BJ (cell line): Measurements from ENCODE around the gene MRPS12. TPM values are rescaled to one million over a fixed set of nuclear protein-coding genes. Genes with fewer than 3 reads are reported as not detected.
A peak's percentile ranks its signal among the peaks of the same experiment; 100 is the strongest.
"Not testable (repeated sequence)": the region's sequence is repeated elsewhere in the genome, so short reads cannot be mapped to it uniquely, and the experiment has no call there.

Source experiments
- CTCF ChIA-PET: fragments of 350-600 bp; formaldehyde crosslinking; extraction: SDS; loops from one replicate; lab custom pipeline; 2021; ENCODE audit warnings: antibody characterized with exemption, inconsistent platforms; lab: Yijun Ruan, JAX
- POLR2A ChIA-PET: fragments of 300-600 bp; sonication (Branson Sonifier 250); formaldehyde crosslinking; extraction: SDS; loops from one replicate; lab custom pipeline; 2021; ENCODE audit warnings: antibody characterized with exemption; lab: Charles Lee
- DNase-seq: peaks from one replicate; pipeline ENCODE4 v3.0.0-alpha.2; 2011; ENCODE audit warnings: low read depth
- H3K27me3 ChIP-seq: 2 replicates; pipeline ENCODE4 v1.6.0; 2011; ENCODE audit warnings: low read length; ENCODE audit not compliant: control insufficient read depth, insufficient read depth
- H3K36me3 ChIP-seq: 2 replicates; pipeline ENCODE4 v1.5.1; 2011; ENCODE audit warnings: low read length; ENCODE audit not compliant: control insufficient read depth, insufficient read depth
- H3K4me3 ChIP-seq: 2 replicates; pipeline ENCODE4 v1.5.1; 2011; ENCODE audit warnings: low read depth, mild to moderate bottlenecking, control low read depth, low read length
- polyA minus RNA-seq: library from RNA; depleted of rRNA, polyadenylated mRNA; stranded (reverse); fragments of >200 nt; gene quantifications from 2 replicates; pipeline ENCODE4 v1.2.3, GENCODE V29; 2011; rRNA and poly(A)+ RNA removed
- polyA plus RNA-seq: library from polyadenylated mRNA; depleted of rRNA; stranded (reverse); fragments of >200 nt; gene quantifications from 2 replicates; pipeline ENCODE4 v1.2.3, GENCODE V29; 2011; rRNA removed
- TF ChIP-seq, protein P1 (sequence below): IDR thresholded peaks from 2 replicates; pipeline ENCODE4 v1.5.1; 2011; ENCODE audit warnings: low read depth, mild to moderate bottlenecking, control low read depth, inconsistent platforms, low read length, moderate library complexity; ENCODE audit not compliant: insufficient read depth

MRPS12 gene
- polyA plus RNA-seq (32.0 and 49.3 TPM in 2 replicates), polyA minus RNA-seq (9.1 and 14.6 TPM in 2 replicates)

DNA sequence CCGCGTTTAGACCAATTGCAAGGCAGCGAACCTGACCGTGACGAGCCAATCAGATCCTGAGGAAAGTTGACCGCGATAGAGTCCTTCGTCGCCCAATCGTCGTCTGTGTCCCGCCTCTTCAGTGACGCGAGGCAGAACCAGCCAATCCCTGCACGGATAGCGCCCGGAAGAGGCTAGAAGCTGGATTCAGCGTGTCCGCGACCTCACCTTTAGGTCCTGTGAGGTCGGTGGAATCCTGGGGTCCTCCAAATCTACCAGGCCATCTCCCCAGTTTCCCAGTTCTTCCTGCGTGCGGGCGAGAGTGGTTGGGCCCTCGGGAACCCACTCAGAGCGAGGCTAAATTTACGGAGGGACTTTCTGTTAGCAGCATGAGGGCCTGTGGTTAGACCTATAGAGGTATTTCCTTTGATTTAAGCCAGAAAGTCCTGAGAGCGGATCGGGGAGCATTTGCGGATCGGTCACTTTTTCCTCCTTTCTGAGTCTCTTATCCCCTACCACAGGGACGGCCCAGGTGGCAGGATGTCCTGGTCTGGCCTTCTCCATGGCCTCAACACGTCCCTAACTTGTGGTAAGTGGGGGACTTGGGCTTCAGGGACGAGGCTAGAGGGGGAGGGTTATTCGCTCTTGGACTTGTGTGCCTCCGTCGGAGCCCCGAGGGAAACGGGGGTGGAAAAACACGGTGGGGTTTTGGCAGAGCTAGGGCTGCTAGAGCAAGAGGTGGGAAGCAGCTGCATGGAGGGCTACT, at the start of gene MRPS12:
Gene MRPS12, plus strand, starts transcription at position 169 of the 745 bp plus-strand sequence. Its CDS starts 351 bp downstream, at position 520.
- Histone ChIP-seq H3K36me3 (peaks cover 5% of the 10 kb centered on the region), H3K4me3 (peak within 1 kb of the TSS; percentile 88), H3K27me3 (no peaks in the 10 kb centered on the region)
- peak; percentile 95 for DNase-seq
- ChIA-PET POLR2A (interaction anchor here (0.6 to 1.4 kb wide), 2 partner anchors 411 to 595 kb away, joined by 5 to 6 read pairs; partner anchors contain the start of genes CATSPERG and SAMD4B), CTCF (interaction anchor here (0.6 to 3.3 kb wide), 48 partner anchors 9 to 557 kb away, joined by 3 to 18 read pairs (median 4); partner anchors contain the start of genes EIF3K, FAM98C, NFKBIB and PSMD8)
- TF ChIP-seq, protein P1, sequence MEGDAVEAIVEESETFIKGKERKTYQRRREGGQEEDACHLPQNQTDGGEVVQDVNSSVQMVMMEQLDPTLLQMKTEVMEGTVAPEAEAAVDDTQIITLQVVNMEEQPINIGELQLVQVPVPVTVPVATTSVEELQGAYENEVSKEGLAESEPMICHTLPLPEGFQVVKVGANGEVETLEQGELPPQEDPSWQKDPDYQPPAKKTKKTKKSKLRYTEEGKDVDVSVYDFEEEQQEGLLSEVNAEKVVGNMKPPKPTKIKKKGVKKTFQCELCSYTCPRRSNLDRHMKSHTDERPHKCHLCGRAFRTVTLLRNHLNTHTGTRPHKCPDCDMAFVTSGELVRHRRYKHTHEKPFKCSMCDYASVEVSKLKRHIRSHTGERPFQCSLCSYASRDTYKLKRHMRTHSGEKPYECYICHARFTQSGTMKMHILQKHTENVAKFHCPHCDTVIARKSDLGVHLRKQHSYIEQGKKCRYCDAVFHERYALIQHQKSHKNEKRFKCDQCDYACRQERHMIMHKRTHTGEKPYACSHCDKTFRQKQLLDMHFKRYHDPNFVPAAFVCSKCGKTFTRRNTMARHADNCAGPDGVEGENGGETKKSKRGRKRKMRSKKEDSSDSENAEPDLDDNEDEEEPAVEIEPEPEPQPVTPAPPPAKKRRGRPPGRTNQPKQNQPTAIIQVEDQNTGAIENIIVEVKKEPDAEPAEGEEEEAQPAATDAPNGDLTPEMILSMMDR, result no peak

DNA sequence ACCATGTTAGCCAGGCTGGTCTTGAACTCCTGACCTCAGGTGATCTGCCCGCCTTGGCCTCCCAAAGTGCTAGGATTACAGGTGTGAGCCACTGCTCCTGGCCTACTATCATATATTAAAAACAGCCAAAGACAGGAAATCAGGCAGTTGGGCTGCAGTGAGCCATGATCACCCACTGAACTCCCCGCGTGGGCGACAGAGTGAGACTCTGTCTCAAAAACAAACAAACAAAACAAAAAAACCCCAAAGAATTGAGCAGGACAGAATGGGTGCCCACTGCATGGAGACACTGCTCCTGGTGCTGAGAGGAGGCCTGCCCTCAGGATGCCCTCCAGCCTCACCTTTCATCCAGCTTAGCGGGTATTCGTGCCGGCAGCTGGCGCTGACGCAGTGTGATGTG, 47.5 kb upstream of the MRPS12 start:
- POLR2A ChIA-PET, result no interaction called here

DNA sequence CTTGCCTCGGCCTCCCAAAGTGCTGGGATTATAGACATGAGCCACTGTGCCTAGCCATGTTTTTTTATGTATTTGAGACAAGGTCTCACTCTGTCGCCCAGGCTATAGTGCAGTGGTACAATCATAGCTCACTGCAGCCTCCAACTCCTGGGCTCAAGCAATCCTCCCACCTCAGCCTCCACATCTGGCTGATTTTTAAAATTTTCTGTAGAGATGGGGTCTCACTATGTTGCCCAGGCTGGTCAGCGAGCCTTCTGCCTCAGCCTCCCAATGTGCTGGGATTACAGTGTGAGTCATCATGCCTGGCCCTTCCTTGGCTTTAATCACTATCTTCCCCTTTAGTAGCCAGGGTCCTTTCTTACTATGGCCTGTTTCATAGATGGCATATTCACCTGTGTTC, 46.1 kb upstream of the MRPS12 start:
- H3K4me3 ChIP-seq, H3K36me3 ChIP-seq, POLR2A ChIA-PET, H3K27me3 ChIP-seq, DNase-seq: not testable (repeated sequence)
- CTCF ChIA-PET, result interaction anchor here (0.9 to 1.5 kb wide), 3 partner anchors 14 to 46 kb away, joined by 3 to 5 read pairs (median 4); partner anchors contain the start of genes MRPS12, NFKBIB and SARS2

More for the DNA sequence above, 47.5 kb upstream of the MRPS12 start:
- H3K36me3 ChIP-seq, result peaks cover 7% of the 10 kb centered on the region
- no peaks in the 10 kb centered on the region for H3K27me3 ChIP-seq
- TF ChIP-seq, protein P1, result no peak
- no peak overlapping the region for H3K4me3 ChIP-seq
- CTCF ChIA-PET, result interaction anchor here (0.5 to 5.2 kb wide), 4 partner anchors 13 to 47 kb away, joined by 3 to 29 read pairs (median 4); no protein-coding TSS in a partner anchor
- no peak for DNase-seq

DNA sequence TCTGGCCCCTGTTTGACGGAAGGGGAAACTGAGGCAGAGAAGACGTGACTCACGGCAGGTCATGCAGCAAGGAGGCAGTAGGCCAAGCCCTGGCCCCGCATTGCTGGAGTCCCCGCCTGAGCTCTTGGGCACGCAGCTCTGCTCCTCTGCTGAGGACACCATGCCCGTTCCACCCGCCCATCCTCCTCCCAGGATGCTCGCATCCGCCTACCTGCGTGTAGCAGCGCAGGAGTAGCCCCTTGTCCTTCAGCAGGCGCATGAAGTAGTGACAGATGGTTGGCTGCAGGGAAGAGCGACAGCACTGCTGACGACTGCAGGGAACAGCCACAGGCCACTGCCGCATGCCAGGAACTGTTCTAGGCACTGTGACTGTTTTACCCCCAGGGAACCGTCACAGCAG, 41.9 kb upstream of the MRPS12 start:
- TF ChIP-seq, protein P1, result no peak
- no peak overlapping the region for H3K4me3 ChIP-seq
- peaks cover 8% of the 10 kb centered on the region for H3K36me3 ChIP-seq
- CTCF ChIA-PET, result interaction anchor here (0.6 to 2.4 kb wide), 6 partner anchors 9 to 587 kb away, joined by 3 to 30 read pairs (median 4); partner anchors contain the start of gene RINL
- no peak for DNase-seq
- POLR2A ChIA-PET, result no interaction called here
- no peaks in the 10 kb centered on the region for H3K27me3 ChIP-seq

DNA sequence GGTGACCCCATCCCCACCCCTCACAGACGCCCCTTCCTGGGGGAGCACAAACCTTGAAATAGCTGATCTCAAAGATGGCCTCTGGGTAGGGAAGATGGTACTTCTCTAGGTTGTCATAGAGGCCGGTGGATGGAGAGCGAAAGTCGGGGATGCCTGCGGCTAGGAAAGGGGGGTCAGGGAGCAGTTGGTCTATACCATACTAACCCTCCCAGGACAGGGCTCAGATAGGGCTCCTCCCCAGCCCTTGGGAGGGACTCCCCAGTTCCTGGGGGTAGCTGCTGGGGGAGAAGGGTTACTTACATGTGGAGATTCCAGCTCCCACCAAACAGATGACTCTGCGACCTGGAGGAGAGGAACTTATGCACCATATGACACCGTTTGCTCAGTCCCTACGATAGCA, 40.9 kb upstream of the MRPS12 start:
- TF ChIP-seq, protein P1, result no peak
- no peak for DNase-seq
- CTCF ChIA-PET, result interaction anchor here (0.7 to 1.2 kb wide), 4 partner anchors 8 to 374 kb away, joined by 3 to 4 read pairs (median 3); partner anchors contain the start of gene NFKBIB
- POLR2A ChIA-PET, result no interaction called here
- no peak overlapping the region for H3K4me3 ChIP-seq
- peaks cover 8% of the 10 kb centered on the region for H3K36me3 ChIP-seq
- H3K27me3 ChIP-seq, result no peaks in the 10 kb centered on the region
